ENCODE measurements around the gene ARMC7. TPM values are rescaled to one million over a fixed set of nuclear protein-coding genes. Genes with fewer than 3 reads are reported as not detected.

Gene ARMC7
- total and polyA plus RNA-seq, 10 of the 15 experiments (the other 5 are each of a cell fraction or from before 2014, with no cell fraction given) = 1.5 to 19.8 (median 6.3) TPM

- TF ChIP-seq ZNF687 (IDR thresholded peaks at IDR 0.05) (peak; percentile 48; the same call in 1 of the 2 replicates), ZBTB11 (CRISPR knock-in tag; IDR thresholded peaks at IDR 0.05) (no peak), RUNX3 (IDR thresholded peaks at IDR 0.05; ENCODE audit: low read length) (peak; percentile 49), BCLAF1 (IDR thresholded peaks at IDR 0.05) (no peak), HDAC2 (IDR thresholded peaks at IDR 0.05) (no peak), CHD4 (IDR thresholded peaks at IDR 0.05) (no peak), E4F1 (IDR thresholded peaks at IDR 0.05; ENCODE audit: borderline replicate concordance, partially characterized antibody) (no peak), STAT1 (conservative IDR thresholded peaks at IDR 0.05) (no peak), ATF7 (IDR thresholded peaks at IDR 0.05; ENCODE audit: low read depth) (peak; percentile 47; the same call in 1 of the 2 replicates), SIX5 (IDR thresholded peaks at IDR 0.05; ENCODE audit: low read depth, low read length, severe bottlenecking) (no peak), RB1 (IDR thresholded peaks at IDR 0.05; ENCODE audit: borderline replicate concordance) (no peak), ZBTB33 (IDR thresholded peaks at IDR 0.05) (no peak), USF2 (IDR thresholded peaks at IDR 0.05; ENCODE audit: borderline replicate concordance, low read depth, low read length) (no peak), GATAD2B (conservative IDR thresholded peaks at IDR 0.05; ENCODE audit: low read depth) (0 out of 2 replicates have a peak, but pooled peaks have one; percentile 39)
These were observed 7.4 kb upstream of the ARMC7 start (continued) for GRCh38 chr17:75102385-75102821.

All from GM12878 (cell line).